Breast epithelium (tissue), 4 donors: ENCODE data around the gene URB2. TPM values are rescaled to one million over a fixed set of nuclear protein-coding genes. Genes with fewer than 3 reads are reported as not detected.

Experiments
- DNase-seq, 2 donors: peaks; one replicate each; pipeline ENCODE4 v3.0.0-alpha.2; 2019; ENCODE audit warnings: low spot score in 2 of 2
- H3K27ac ChIP-seq, 2 donors: fragments of 200-600 bp; sonication (generic) in 1 of 2; one replicate each; pipeline ENCODE4 v1.5.1; 2016 to 2019; ENCODE audit warnings: mild to moderate bottlenecking in 1 of 2
- H3K27me3 ChIP-seq, 2 donors: fragments of 200-600 bp; sonication (generic) in 1 of 2; one replicate each; pipeline versions ENCODE4 v1.5.1 to v1.6.0; 2017 to 2019; ENCODE audit warnings: control low read depth in 1 of 2, mild to moderate bottlenecking in 1 of 2
- H3K36me3 ChIP-seq: fragments of 200-600 bp; one replicate; pipeline ENCODE4 v1.5.1; 2019
- H3K4me1 ChIP-seq, 2 donors: fragments of 200-600 bp; sonication (generic); one replicate each; pipeline ENCODE4 v1.5.1; 2016 to 2019; ENCODE audit warnings: control low read depth in 1 of 2
- H3K4me3 ChIP-seq, 3 donors: fragments of 200-600 bp; sonication (generic); 1 replicate in 2 of 3; 2 replicates in 1 of 3; pipeline ENCODE4 v1.5.1; 2016 to 2019; ENCODE audit warnings: mild to moderate bottlenecking in 3 of 3, moderate library complexity in 2 of 3
- H3K9me3 ChIP-seq, 2 donors: fragments of 200-600 bp; sonication (generic) in 1 of 2; one replicate each; pipeline ENCODE4 v1.5.1; 2016 to 2019; ENCODE audit warnings: control low read depth in 1 of 2
- CTCF ChIP-seq, 3 donors: fragments of 450-650 bp; IDR thresholded peaks; one replicate each; pipeline ENCODE4 v1.5.1; 2016 to 2017; ENCODE audit warnings: antibody characterized with exemption in 3 of 3, mild to moderate bottlenecking in 3 of 3, moderate library complexity in 3 of 3
- POLR2A ChIP-seq: fragments of 450-650 bp; IDR thresholded peaks from one replicate; pipeline ENCODE4 v1.6.1; 2016; ENCODE audit warnings: antibody characterized with exemption, mild to moderate bottlenecking, moderate library complexity
- POLR2AphosphoS5 ChIP-seq, 3 donors: sonication (generic); formaldehyde crosslinking; IDR thresholded peaks; one replicate each; pipeline ENCODE4 v1.6.1; 2017; ENCODE audit warnings: antibody characterized with exemption in 3 of 3
- intact Hi-C: fragments of 100-400 bp; cut with DNase I; formaldehyde crosslinking; loops from one replicate; pipeline ENCODE4 v1.15.1; 2023; ENCODE audit warnings: low total_unique reads
- total RNA-seq, 3 donors: library from RNA; depleted of rRNA; stranded (reverse); fragments of >200 nt; gene quantifications; one replicate each; pipeline ENCODE4 v1.1.0, GENCODE V29; 2016

URB2 gene
- total RNA-seq, 3 donors from 2014 or later: 9.3 to 14.1 (median 12.7) TPM

- Histone ChIP-seq H3K27me3 (no peaks in the 10 kb centered on the region), H3K36me3 (no peaks in the 10 kb centered on the region), H3K4me3 (no peak overlapping the region), H3K9me3 (peaks cover 4% of the 10 kb centered on the region in 2 donors), H3K4me1 (no peaks in the 10 kb centered on the region), H3K27ac (no peak overlapping the region)
- intact Hi-C loops: no loop called here
- no peak for DNase-seq
- TF ChIP-seq POLR2AphosphoS5 (IDR thresholded peaks at IDR 0.05): no peak
- no peak for TF ChIP-seq POLR2A
- no peak for TF ChIP-seq CTCF (IDR thresholded peaks at IDR 0.05)
Measured at GRCh38 chr1:229709500-229710013, 83.5 kb downstream of the URB2 start.

Other genes with a start within 250 kb of the URB2 start
- gene ACTA1, start 192.2 kb upstream of the URB2 start, total RNA-seq: under 1 TPM in 1 of 3 donors, not detected in 2; 0.33 TPM
- 10 to 100 TPM; 29.4 to 48.4 (median 31.8) TPM for gene NUP133, start 117.9 kb upstream of the URB2 start, total RNA-seq
- gene ABCB10, start 67.5 kb upstream of the URB2 start, total RNA-seq: 10 to 100 TPM; 13.8 to 18.6 (median 17.0) TPM
- gene TAF5L, start 125 bp upstream of the URB2 start, total RNA-seq: 10 to 100 TPM; 15.4 to 18.3 (median 16.3) TPM